ENCODE results near the gene TRABD. TPM values are rescaled to one million over a fixed set of nuclear protein-coding genes. Genes with fewer than 3 reads are reported as not detected.
A peak's percentile ranks its signal among the peaks of the same experiment; 100 is the strongest.

TRABD gene
- total RNA-seq, 1 experiment from 2014 or later: 55.7 TPM

DNA sequence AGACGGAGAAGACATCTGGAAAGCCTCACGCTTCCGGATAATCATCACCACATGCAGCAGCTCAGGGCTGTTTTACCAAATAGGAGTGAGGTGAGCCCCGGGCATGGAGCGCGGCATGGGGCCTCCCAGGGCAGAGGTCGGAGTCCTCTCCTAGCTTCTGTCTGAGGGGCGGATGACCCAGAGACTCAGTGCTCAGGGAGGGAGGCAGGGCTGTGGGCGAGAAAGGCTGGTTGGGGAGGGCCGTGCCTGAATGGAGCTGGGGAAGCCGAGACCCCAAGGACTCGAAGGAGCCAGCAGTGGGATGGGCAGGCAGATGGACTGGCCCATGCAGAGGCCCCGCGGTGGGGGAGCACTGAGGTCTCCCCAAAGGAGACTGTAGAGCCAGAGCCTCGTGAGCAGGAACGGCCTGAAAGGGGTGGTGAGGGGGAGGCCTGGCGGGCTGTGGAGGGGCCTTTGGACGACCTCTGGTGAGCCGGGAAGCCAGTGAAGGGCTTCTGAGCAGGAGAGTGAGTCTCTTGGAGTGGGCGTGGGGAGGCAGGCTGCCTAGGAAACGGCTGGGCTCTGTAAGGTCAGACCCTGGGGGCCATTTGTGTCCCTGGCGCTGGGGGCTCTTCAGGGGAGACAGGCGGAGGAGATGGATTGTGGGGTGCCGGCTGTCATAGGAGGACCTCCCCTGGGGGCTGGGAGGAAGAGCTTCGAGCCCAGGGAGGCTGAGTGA is 39.8 kb upstream of the TRABD start:
- peaks cover 3% of the 10 kb centered on the region; the same call in 1 of the 2 replicates for H3K4me1 ChIP-seq (ENCODE audit: control insufficient read depth, insufficient read depth, low read length)
- ATAC-seq (no peak), DNase-seq (ENCODE audit: low read depth, low spot score) (no peak)
- H3K27ac ChIP-seq (ENCODE audit: low read length): no peak overlapping the region
- H3K4me3 ChIP-seq (ENCODE audit: low read depth in 2 of 2, low read length in 2 of 2): no peak overlapping the region
- H3K27me3 ChIP-seq (ENCODE audit: control insufficient read depth, insufficient read depth, low read length): no peaks in the 10 kb centered on the region
- in situ Hi-C loops (cut with HindIII; ENCODE audit: low pct_unique_long_range_greater_than_20kb, low sequenced_read_pairs) (no loop called here), intact Hi-C loops (cut with micrococcal nuclease; ENCODE audit: unreplicated experiment) (loop anchor here (5.0 kb wide), 1 partner anchor 46 kb away; no protein-coding TSS in a partner anchor)
- H3K9me3 ChIP-seq (ENCODE audit: control insufficient read depth, insufficient read depth, low read depth, low read length): no peaks in the 10 kb centered on the region
- ChIA-PET POLR2A (no interaction called here), CTCF (interaction anchor here (0.6 to 0.7 kb wide), 2 partner anchors 76 to 186 kb away, joined by 3 read pairs; no protein-coding TSS in a partner anchor)
- BruUV-seq (replicated peaks): no TSS peak
- no peak for TF ChIP-seq SIN3A (IDR thresholded peaks at IDR 0.05; ENCODE audit: borderline replicate concordance, insufficient read depth, low read depth, low read length)
- TF ChIP-seq, protein P1, sequence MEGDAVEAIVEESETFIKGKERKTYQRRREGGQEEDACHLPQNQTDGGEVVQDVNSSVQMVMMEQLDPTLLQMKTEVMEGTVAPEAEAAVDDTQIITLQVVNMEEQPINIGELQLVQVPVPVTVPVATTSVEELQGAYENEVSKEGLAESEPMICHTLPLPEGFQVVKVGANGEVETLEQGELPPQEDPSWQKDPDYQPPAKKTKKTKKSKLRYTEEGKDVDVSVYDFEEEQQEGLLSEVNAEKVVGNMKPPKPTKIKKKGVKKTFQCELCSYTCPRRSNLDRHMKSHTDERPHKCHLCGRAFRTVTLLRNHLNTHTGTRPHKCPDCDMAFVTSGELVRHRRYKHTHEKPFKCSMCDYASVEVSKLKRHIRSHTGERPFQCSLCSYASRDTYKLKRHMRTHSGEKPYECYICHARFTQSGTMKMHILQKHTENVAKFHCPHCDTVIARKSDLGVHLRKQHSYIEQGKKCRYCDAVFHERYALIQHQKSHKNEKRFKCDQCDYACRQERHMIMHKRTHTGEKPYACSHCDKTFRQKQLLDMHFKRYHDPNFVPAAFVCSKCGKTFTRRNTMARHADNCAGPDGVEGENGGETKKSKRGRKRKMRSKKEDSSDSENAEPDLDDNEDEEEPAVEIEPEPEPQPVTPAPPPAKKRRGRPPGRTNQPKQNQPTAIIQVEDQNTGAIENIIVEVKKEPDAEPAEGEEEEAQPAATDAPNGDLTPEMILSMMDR (IDR thresholded peaks at IDR 0.05): no peak
- TF ChIP-seq, protein P2, sequence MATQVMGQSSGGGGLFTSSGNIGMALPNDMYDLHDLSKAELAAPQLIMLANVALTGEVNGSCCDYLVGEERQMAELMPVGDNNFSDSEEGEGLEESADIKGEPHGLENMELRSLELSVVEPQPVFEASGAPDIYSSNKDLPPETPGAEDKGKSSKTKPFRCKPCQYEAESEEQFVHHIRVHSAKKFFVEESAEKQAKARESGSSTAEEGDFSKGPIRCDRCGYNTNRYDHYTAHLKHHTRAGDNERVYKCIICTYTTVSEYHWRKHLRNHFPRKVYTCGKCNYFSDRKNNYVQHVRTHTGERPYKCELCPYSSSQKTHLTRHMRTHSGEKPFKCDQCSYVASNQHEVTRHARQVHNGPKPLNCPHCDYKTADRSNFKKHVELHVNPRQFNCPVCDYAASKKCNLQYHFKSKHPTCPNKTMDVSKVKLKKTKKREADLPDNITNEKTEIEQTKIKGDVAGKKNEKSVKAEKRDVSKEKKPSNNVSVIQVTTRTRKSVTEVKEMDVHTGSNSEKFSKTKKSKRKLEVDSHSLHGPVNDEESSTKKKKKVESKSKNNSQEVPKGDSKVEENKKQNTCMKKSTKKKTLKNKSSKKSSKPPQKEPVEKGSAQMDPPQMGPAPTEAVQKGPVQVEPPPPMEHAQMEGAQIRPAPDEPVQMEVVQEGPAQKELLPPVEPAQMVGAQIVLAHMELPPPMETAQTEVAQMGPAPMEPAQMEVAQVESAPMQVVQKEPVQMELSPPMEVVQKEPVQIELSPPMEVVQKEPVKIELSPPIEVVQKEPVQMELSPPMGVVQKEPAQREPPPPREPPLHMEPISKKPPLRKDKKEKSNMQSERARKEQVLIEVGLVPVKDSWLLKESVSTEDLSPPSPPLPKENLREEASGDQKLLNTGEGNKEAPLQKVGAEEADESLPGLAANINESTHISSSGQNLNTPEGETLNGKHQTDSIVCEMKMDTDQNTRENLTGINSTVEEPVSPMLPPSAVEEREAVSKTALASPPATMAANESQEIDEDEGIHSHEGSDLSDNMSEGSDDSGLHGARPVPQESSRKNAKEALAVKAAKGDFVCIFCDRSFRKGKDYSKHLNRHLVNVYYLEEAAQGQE (IDR thresholded peaks at IDR 0.05; ENCODE audit: insufficient read depth in 1 of 2, low read depth in 2 of 2, low read length in 1 of 2): no peak
- TF ChIP-seq POLR2AphosphoS5 (IDR thresholded peaks at IDR 0.05; ENCODE audit: low read depth, low read length): no peak
- TF ChIP-seq TCF7L2 (IDR thresholded peaks at IDR 0.05; ENCODE audit: low read depth, low read length): no peak
- no peaks in the 10 kb centered on the region for H3K36me3 ChIP-seq (ENCODE audit: control insufficient read depth, insufficient read depth, low read length)

DNA sequence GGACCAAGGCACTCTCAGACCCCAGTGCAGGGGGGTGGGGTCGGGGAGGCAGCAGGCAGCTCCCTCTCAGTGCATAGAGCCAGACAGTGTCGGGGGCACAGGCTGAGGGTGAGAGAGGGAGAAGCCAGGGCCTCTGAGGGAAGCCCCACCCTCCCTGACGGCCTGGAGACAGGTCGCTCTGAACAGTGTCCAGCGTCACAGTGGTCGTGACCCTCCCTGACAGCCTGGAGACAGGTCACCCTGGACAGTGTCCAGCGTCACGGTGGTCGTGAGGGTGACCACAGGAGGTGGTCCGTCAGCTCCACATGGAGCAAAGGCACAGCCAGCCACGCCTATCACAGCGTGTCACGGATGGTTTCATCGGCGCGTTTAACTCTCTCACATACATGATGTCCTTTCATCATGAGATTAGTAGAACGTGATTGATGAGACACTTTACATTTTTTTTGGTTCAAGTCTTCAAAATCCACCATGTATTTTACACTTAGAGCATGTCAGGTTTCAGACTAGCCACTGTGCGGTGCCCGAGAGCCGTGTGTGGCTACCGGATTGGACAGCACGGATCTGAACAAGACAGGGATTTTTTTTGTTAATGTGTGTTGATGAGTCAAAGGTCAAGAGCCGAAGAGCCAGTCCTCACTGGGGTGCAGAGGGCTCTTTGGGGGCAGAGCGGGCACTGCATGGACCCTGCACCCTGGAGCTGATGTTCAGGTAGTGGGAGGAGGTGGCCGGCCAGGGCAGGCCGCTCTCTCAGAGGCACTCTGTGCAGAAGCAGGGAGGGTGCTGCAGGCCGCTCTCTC is 39.1 kb upstream of the TRABD start:
- H3K9me3 ChIP-seq (ENCODE audit: control insufficient read depth, insufficient read depth, low read depth, low read length): no peaks in the 10 kb centered on the region
- H3K4me1 ChIP-seq (ENCODE audit: control insufficient read depth, insufficient read depth, low read length): peaks cover 3% of the 10 kb centered on the region; the same call in 1 of the 2 replicates
- no TSS peak for BruUV-seq (replicated peaks)
- H3K27ac ChIP-seq (ENCODE audit: low read length): no peak overlapping the region
- in situ Hi-C loops (cut with HindIII; ENCODE audit: low pct_unique_long_range_greater_than_20kb, low sequenced_read_pairs): no loop called here
- H3K4me3 ChIP-seq (ENCODE audit: low read depth in 2 of 2, low read length in 2 of 2): no peak overlapping the region
- CTCF ChIA-PET: interaction anchor here (0.6 to 0.7 kb wide), 2 partner anchors 75 to 186 kb away, joined by 3 read pairs; no protein-coding TSS in a partner anchor
- DNase-seq (ENCODE audit: low read depth, low spot score) (no peak), ATAC-seq (peak; percentile 75)
- POLR2A ChIA-PET: no interaction called here
- H3K27me3 ChIP-seq (ENCODE audit: control insufficient read depth, insufficient read depth, low read length): no peaks in the 10 kb centered on the region
- no peaks in the 10 kb centered on the region for H3K36me3 ChIP-seq (ENCODE audit: control insufficient read depth, insufficient read depth, low read length)
- intact Hi-C loops (cut with micrococcal nuclease; ENCODE audit: unreplicated experiment): loop anchor here (5.0 kb wide), 1 partner anchor 46 kb away; no protein-coding TSS in a partner anchor
- TF ChIP-seq, protein P1 (IDR thresholded peaks at IDR 0.05): peak; percentile 92
- TF ChIP-seq, protein P2 (IDR thresholded peaks at IDR 0.05; ENCODE audit: insufficient read depth in 1 of 2, low read depth in 2 of 2, low read length in 1 of 2): no peak
